DOHH2 (cell line): ENCODE measurements around the gene WNK1.

ENCODE experiments used
- H3F3A ChIP-seq: fragments of 200-600 bp; sonication (generic), shearing (Covaris generic); 2 replicates; pipeline ENCODE4 v1.6.0; 2016; ENCODE audit warnings: antibody characterized with exemption, mild to moderate bottlenecking; ENCODE audit not compliant: control insufficient read depth, insufficient read depth
- H3K27ac ChIP-seq: fragments of 200-600 bp; sonication (generic); 2 replicates; pipeline ENCODE4 v1.5.1; 2014; ENCODE audit warnings: low read depth, mild to moderate bottlenecking, low read length, moderate library complexity
- H3K27me3 ChIP-seq: fragments of 200-600 bp; sonication (generic); 2 replicates; pipeline ENCODE4 v1.6.1; 2014; ENCODE audit warnings: mild to moderate bottlenecking, low read length, mixed read lengths; ENCODE audit not compliant: control insufficient read depth
- H3K36me3 ChIP-seq: fragments of 200-600 bp; sonication (generic); 2 replicates; pipeline ENCODE4 v1.6.1; 2014; ENCODE audit warnings: mild to moderate bottlenecking, low read length, moderate library complexity, mixed read lengths; ENCODE audit not compliant: control insufficient read depth
- H3K4me1 ChIP-seq: fragments of 200-600 bp; sonication (generic); 2 replicates; pipeline ENCODE4 v1.6.1; 2014; ENCODE audit warnings: mild to moderate bottlenecking, low read length, mixed read lengths; ENCODE audit not compliant: control insufficient read depth
- H3K4me2 ChIP-seq: fragments of 200-600 bp; sonication (generic); 2 replicates; pipeline ENCODE4 v1.6.0; 2014; ENCODE audit warnings: mild to moderate bottlenecking, low read length, moderate library complexity
- H3K4me3 ChIP-seq: fragments of 200-600 bp; sonication (generic); 2 replicates; pipeline ENCODE4 v1.5.1; 2014; ENCODE audit warnings: mild to moderate bottlenecking, low read length, mixed read lengths
- H3K79me2 ChIP-seq: fragments of 200-600 bp; sonication (generic); 2 replicates; pipeline ENCODE4 v1.6.1; 2014; ENCODE audit warnings: mild to moderate bottlenecking, low read length, mixed read lengths; ENCODE audit not compliant: control insufficient read depth
- H3K9me2 ChIP-seq: fragments of 200-600 bp; sonication (generic); replicated peaks from 2 replicates; pipeline ENCODE4 v1.6.1; 2014; ENCODE audit warnings: mild to moderate bottlenecking, low read length, mixed read lengths; ENCODE audit not compliant: control insufficient read depth
- H3K9me3 ChIP-seq: fragments of 200-600 bp; sonication (generic); 2 replicates; pipeline ENCODE4 v1.6.1; 2014; ENCODE audit warnings: antibody characterized with exemption, low read length, mixed read lengths; ENCODE audit not compliant: control insufficient read depth, insufficient read depth
- H4K20me1 ChIP-seq: fragments of 200-600 bp; sonication (generic); 2 replicates; pipeline ENCODE4 v1.6.0; 2014; ENCODE audit warnings: low read depth, mild to moderate bottlenecking, antibody characterized with exemption, low read length, moderate library complexity; ENCODE audit not compliant: control insufficient read depth, insufficient read depth
- CTCF ChIP-seq: fragments of 200-600 bp; sonication (generic); IDR thresholded peaks from one replicate; pipeline ENCODE4 v1.5.1; 2014; ENCODE audit warnings: antibody characterized with exemption, mild to moderate bottlenecking, low read depth, low read length; ENCODE audit not compliant: poor library complexity, severe bottlenecking
- EZH2phosphoT487 ChIP-seq: fragments of 200-600 bp; sonication (generic); IDR thresholded peaks from 2 replicates; pipeline ENCODE4 v1.6.1; 2017; ENCODE audit warnings: borderline replicate concordance, mild to moderate bottlenecking, antibody characterized with exemption, low read length, moderate library complexity, mixed read lengths

The WNK1 gene

GRCh38 chr12:793711-794110 lies 41.3 kb downstream of the WNK1 start:
- Histone ChIP-seq H3K9me2 (no peaks in the 10 kb centered on the region), H3K27ac (no peak overlapping the region), H3K79me2 (peaks cover 100% of the 10 kb centered on the region), H3K4me2 (no peak overlapping the region), H3K4me3 (no peak overlapping the region), H4K20me1 (peaks cover 12% of the 10 kb centered on the region; the same call in 1 of the 2 replicates), H3K4me1 (peaks cover 16% of the 10 kb centered on the region), H3F3A (peaks cover 7% of the 10 kb centered on the region), H3K9me3 (no peaks in the 10 kb centered on the region), H3K36me3 (peaks cover 6% of the 10 kb centered on the region; the same call in 1 of the 2 replicates), H3K27me3 (no peaks in the 10 kb centered on the region)
- TF ChIP-seq EZH2phosphoT487 (no peak), CTCF (no peak)

DNA sequence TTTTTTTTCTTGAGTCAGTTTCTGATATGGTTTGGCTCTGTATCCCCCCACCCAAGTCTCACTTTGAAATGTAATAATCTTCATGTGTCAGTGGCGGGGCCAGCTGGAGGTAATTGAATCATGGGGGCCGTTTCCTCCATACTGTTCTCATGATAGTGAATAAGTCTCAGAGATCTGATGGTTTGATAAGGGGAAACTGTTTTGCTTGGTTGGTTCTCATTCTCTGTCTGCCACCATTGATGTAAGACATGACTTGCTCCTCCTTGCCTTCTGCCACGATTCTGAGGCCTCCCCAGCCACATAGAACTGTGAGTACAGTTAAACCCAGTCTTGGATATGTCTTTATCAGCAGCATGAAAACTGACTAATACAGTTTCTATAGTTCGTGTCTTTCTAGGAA lies 42.9 kb downstream of the WNK1 start:
- peaks cover 17% of the 10 kb centered on the region for H3K4me1 ChIP-seq
- peaks cover 10% of the 10 kb centered on the region for H3F3A ChIP-seq
- H3K4me2 ChIP-seq: no peak overlapping the region
- peaks cover 9% of the 10 kb centered on the region; the same call in 1 of the 2 replicates for H4K20me1 ChIP-seq
- H3K36me3 ChIP-seq: peaks cover 5% of the 10 kb centered on the region; the same call in 1 of the 2 replicates
- no peak overlapping the region for H3K27ac ChIP-seq
- H3K4me3 ChIP-seq: no peak overlapping the region
- no peaks in the 10 kb centered on the region for H3K9me3 ChIP-seq
- H3K27me3 ChIP-seq: no peaks in the 10 kb centered on the region
- TF ChIP-seq EZH2phosphoT487 (no peak), CTCF (no peak)
- H3K79me2 ChIP-seq: peaks cover 99% of the 10 kb centered on the region
- no peaks in the 10 kb centered on the region for H3K9me2 ChIP-seq

- Histone ChIP-seq H3K79me2 (peaks cover 98% of the 10 kb centered on the region), H3K4me2 (no peak overlapping the region), H3K27ac (no peak overlapping the region), H3K4me3 (no peak overlapping the region), H3K27me3 (no peaks in the 10 kb centered on the region), H3K36me3 (no peaks in the 10 kb centered on the region), H3K4me1 (peaks cover 54% of the 10 kb centered on the region), H4K20me1 (peaks cover 23% of the 10 kb centered on the region), H3K9me2 (no peaks in the 10 kb centered on the region), H3K9me3 (no peaks in the 10 kb centered on the region), H3F3A (peaks cover 7% of the 10 kb centered on the region; the same call in 1 of the 2 replicates)
- TF ChIP-seq EZH2phosphoT487 (no peak), CTCF (no peak)
Measured at GRCh38 chr12:800401-800800, 48.0 kb downstream of the WNK1 start.
